ENCODE measurements around the gene AP1B1. TPM values are rescaled to one million over a fixed set of nuclear protein-coding genes. Genes with fewer than 3 reads are reported as not detected.
A peak's percentile ranks its signal among the peaks of the same experiment; 100 is the strongest.

AP1B1 gene
- total and polyA plus RNA-seq, 2 of the 13 experiments (the other 11 are each of a cell fraction or from before 2014, with no cell fraction given), result 26.6 to 29.7 TPM

DNA sequence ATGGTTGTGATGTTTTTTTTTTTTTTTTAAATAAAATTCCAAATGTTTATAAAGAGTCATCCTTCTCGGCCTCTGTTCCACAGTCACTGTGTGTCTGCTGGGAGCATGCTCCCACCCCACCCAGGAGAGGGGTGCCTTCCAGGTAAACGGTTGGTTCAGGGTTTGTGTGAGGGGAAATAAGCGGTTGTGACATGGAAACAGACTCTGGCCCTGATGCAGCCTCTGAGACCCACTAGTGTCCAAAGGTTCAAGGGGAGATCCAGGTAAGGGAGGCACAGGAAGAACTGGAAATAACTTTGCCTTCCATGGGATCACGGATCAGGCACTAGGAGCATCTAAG, 87.9 kb downstream of the AP1B1 start:
- no peaks in the 10 kb centered on the region for H3K27me3 ChIP-seq (ENCODE audit: control insufficient read depth in 1 of 2, insufficient read depth in 2 of 2, low read length in 2 of 2)
- TF ChIP-seq POLR2AphosphoS2 (IDR thresholded peaks at IDR 0.05; ENCODE audit: low read depth, low read length) (peak; percentile 92), ZNF503 (CRISPR knock-in tag; IDR thresholded peaks at IDR 0.05) (no peak), POLR2A (IDR thresholded peaks at IDR 0.05; ENCODE audit: insufficient read depth in 1 of 2, low read depth in 2 of 2, low read length in 2 of 2) (peak in 1 of 2 experiments; percentile 32; a peak in 1 of 4 replicates), EP300 (IDR thresholded peaks at IDR 0.05; ENCODE audit: low read depth in 2 of 2, low read length in 2 of 2) (no peak), EP300 (CRISPR knock-in tag; IDR thresholded peaks at IDR 0.05; ENCODE audit: borderline replicate concordance) (0 out of 2 replicates have a peak, but pooled peaks have one; percentile 18), RBFOX2 (IDR thresholded peaks at IDR 0.05; ENCODE audit: low read depth, low read length) (0 out of 2 replicates have a peak, but pooled peaks have one; percentile 31)
- in situ Hi-C loops (cut with HindIII; ENCODE audit: extremely low pct_ligation_motif_present, low pct_unique_long_range_greater_than_20kb), result no loop called here
- no peak overlapping the region for H2AFZ ChIP-seq (ENCODE audit: low read length)
- whole genome bisulfite sequencing (ENCODE audit: low lambda C conversion rate), result 94% methylated on average over 4 of the region's 4 CpGs
- no peak overlapping the region for H3K4me3 ChIP-seq (replicated peaks in 1 of 3; ENCODE audit: insufficient read depth in 1 of 3, low read depth in 2 of 3, low read length in 3 of 3)
- peaks cover 28 to 42% of the 10 kb centered on the region in 2 experiments for H3K36me3 ChIP-seq (replicated peaks in 1 of 2; ENCODE audit: control insufficient read depth in 1 of 2, insufficient read depth in 2 of 2, low read length in 2 of 2)
- intact Hi-C loops (cut with micrococcal nuclease; ENCODE audit: unreplicated experiment), result no loop called here
- H4K20me1 ChIP-seq (ENCODE audit: insufficient read depth, low read length), result 0 out of 2 replicates have a peak, but pooled peaks cover 9% of the 10 kb centered on the region
- ATAC-seq (no peak), FAIRE-seq (no peak), DNase-seq (ENCODE audit: low spot score) (no peak)
- no peak overlapping the region for H3K9ac ChIP-seq (ENCODE audit: insufficient read depth, low read depth, low read length)
- no peak overlapping the region for H3K4me2 ChIP-seq (ENCODE audit: low read depth, low read length)
- H3K79me2 ChIP-seq (ENCODE audit: insufficient read depth, low read length), result no peaks in the 10 kb centered on the region
- no peak overlapping the region for H3K27ac ChIP-seq (ENCODE audit: extremely low read length, insufficient read depth, low read length)
- no TSS peak for BruUV-seq (replicated peaks)
- ChIA-PET CTCF (ENCODE audit: low intra/inter-chr PET ratio, low total read pairs) (no interaction called here), POLR2A (no interaction called here)
- peaks cover 22% of the 10 kb centered on the region for H3K4me1 ChIP-seq (ENCODE audit: insufficient read depth, low read length)
- no peaks in the 10 kb centered on the region for H3K9me3 ChIP-seq (ENCODE audit: low read length)

All from HepG2 (cell line).